ENCODE data around the gene AGXT.

AGXT gene

DNA sequence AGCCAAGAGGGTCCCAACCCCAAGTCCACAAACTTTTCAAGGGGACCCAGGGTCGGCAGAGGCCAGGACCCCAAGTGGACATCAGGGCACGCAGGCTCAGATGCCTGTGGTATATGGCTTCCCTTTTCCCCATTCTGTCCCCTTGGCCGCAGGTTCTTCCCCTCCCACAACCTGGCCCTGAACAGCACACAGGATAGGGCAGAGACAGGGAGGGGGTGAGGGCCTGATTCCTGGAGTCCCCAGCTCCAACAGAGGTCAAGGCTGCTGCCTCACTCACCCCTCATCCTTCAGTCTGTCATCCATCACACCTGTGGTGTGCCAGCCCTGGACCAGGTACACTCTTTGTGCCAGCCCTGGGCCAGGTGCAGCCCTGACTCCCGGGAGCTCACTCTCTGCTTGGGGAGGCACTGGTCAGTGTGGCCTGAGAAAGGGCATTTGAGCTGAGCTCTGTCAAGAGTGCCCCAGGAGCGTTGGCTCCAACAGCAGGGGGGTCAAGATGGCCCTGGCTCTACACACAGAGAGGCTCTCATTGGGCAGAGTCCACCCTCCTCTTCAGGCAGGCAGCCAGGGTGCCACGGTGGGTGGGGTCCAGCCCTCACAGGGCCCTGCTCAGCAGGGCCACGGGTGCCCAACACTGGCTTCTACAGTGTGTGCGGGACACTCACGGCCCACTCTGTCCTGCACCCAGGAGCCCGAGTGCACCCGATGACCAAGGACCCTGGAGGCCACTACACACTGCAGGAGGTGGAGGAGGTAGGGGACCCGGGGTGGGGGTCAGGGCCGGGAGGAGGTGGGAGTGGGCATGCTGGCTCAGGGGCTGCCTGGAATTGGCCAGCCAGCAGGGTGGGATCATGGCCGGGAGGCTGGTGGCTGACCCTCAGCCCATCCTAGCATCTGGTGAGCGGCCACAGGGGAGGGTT is 1.6 kb downstream of the AGXT start:
- no peak for DNase-seq

DNA sequence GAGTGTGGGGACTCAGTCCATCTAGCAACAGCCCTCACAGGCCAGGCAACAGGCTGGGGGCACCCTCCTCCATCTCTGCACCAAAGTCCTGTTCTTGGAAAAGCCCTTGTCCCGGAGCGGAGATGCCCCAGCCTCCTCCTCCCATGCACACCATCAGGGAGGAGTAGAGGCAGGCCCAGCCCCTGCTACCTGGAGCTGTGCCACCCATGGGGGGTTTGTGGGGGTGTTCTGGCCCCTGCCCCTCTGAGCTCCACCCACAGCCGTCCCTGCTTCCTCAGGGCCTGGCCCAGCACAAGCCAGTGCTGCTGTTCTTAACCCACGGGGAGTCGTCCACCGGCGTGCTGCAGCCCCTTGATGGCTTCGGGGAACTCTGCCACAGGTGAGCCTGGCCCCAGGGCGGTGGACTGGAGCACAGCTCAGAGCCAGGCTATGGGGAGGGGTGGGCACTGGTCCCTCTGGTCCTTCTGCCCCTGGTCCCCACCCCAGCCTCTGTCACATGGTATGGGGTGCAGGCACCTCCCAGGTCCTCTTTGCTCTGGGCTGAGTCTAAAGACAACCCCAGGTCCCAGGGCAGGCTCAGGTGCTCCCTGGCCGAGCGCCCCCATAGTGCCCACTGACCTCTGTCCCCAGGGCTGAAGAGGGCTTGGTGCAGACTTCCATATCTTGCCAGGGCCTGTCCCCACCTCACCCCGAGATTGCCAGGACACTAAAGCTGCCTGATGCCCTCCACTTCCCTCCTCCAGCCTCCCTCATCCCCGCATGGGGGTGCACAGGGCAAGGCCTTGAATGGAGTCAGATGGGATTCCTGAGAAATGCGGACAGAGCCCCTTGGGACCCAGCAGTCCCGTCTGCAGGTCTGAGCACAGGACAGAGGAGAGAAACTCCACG is 2.7 kb downstream of the AGXT start:
- DNase-seq = no peak

DNA sequence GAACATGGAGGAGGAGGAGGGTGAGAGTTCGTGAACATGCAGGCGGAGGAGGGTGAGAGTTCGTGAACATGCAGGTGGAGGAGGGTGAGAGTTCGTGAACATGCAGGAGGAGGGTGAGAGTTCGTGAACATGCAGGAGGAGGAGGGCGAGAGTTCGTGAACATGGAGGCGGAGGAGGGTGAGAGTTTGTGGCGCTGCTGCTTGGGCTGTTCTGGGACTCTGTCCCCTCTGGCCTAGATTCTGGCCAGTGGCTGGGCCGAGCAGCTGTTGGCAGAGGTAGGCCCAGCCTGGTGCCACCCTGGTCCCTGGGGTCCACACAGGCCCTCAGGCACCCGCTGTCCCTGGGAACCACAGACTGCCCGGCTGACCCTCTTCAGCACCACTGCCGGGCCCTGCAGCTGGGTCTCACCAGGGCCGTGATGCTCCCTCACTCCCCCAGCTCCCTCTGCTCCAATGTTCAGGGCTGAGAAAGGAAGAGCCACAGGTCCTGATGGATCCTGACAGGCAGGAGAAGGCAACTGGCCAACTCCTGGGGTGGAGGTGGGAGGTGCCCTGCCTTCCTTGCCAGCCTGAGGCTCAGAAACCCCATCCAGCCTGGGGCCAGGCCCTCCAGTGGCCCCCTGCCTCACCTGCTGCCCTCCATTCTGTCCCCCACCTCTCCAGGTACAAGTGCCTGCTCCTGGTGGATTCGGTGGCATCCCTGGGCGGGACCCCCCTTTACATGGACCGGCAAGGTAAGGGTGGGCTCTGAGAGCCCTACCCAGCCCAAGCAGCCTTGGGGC is 3.9 kb downstream of the AGXT start:
- DNase-seq = no peak

DNA sequence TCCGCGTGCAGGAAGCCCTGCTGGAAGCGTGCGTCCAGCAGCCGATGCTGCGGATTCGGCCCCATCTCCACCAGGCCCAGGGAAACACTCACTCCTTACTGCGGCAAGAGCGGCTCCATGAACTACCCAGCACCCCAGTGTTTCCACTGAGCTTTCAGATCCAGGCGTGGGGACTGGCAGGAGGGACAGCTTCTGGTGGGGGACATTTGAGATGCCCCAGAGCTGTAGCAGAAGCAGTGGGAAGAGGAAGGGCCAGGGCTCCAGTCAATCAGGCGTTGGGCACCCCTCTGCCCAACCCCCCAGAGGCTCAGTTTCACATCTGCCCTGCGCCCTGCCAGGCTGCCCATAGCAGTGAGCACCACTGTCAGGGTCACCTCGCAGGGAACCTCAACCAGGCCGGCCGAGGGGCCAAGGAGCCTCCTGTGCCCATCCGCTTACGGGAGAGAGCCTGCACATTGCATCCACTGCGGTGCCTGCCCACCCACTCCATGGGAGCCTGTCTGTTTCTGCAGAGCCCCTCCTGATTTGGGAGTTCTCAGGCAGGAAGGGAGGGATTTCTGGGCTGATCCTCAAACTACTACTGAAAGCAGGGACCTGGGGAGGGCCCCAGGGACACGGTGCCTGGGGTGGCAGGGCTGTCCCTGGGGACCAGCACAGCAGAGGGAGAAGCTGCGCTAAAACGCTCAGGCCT is 4.6 kb downstream of the AGXT start:
- no peak for DNase-seq

- no peak for DNase-seq
Observed at GRCh38 chr2:240873805-240874714, 5.4 kb downstream of the AGXT start.

- no peak for DNase-seq
Observed at GRCh38 chr2:240874715-240875227, 6.1 kb downstream of the AGXT start.

- DNase-seq = no peak
Observed at GRCh38 chr2:240875228-240876034, 6.8 kb downstream of the AGXT start.

- no peak for DNase-seq
Observed at GRCh38 chr2:240876035-240876474, 7.4 kb downstream of the AGXT start.

- DNase-seq = no peak
Observed at GRCh38 chr2:240876475-240877251, 8.0 kb downstream of the AGXT start.

- no peak for DNase-seq
Observed at GRCh38 chr2:240877460-240878340, 9.1 kb downstream of the AGXT start.

DNA sequence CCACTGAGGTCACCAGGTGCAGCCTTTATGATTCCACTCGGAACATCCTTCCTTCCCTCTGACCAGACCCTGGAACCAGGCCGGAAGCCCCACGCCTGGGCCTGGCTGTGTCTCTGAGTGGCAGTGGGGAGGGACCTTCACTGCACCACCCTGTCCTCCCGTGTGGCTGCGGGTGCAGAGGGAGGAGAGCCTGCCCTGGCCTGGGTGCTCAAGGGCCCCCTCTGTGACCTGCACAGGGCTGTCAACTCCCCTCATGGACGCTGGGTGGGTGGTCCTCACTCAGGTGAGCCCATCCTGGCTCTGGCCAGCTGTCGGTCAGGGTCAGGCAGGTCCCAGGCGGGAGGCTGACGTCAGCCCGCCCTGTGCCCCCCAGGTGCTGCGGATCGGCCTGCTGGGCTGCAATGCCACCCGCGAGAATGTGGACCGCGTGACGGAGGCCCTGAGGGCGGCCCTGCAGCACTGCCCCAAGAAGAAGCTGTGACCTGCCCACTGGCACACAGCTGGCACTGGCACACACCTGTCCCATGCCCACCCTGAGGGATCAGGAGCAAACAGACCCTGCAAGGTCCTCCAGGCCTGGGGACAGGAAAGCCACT is 9.8 kb downstream of the AGXT start:
- DNase-seq = no peak

DNA sequence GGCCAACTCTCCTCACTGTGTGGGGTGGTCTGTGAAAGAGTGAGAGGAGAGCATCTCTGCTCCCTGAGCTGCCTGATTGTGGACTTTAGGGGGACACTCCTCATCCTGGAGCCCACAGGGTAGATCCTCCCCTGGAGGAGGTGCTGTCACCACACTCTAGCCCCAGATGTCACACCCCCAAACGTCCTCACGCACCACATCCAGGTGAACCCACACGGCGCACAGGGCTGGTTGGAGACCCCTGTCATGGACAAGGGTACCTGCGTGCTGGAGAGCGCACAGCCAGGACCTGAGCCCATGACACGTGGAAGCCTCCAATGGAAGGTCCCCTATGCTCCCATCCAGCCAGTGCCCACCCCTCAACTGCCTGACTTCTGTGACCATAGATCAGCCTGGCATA is 10.5 kb downstream of the AGXT start:
- DNase-seq = no peak

GRCh38 chr2:240881913-240882312 is 13.3 kb downstream of the AGXT start:
- DNase-seq = no peak

DNA sequence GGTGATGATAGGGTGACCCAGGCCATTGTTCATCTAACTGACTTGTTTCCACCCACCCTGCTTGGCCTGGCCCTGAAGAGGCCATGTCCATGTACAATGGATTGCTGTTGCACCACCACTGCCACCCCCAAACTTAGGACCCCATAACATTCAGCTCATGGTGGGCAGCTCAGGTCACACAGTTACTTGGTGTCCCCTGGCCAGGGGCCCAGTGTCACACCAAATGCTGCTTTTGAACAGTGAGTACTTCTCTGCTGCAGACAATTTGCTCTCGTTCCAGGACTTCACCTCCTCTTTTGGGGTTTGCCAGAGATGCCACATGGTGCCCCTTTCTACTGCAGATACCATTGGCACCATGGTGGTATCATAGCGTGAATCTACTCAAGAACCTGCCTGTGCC is 15.6 kb downstream of the AGXT start:
- DNase-seq = no peak

DNA sequence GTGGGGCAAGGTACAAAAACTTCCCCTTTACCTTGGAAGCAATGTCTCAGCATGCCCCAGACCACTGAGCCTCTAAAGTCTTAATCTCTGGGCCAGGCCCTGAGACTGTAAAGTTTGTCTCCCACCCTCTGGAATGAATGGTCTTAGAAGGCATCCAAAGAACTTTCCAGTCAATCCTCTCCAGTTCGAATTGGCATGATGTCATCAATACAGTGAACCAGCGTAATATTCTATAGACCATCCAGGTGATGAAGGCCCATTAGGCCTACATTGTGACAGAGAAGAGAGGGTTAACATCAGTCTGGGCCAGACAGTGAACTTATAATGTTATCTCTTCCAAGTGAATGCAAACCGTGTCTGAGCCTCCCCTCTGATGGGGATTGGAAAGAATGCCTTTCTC is 16.1 kb downstream of the AGXT start:
- no peak for DNase-seq

- DNase-seq = no peak
Observed at GRCh38 chr2:240885566-240885965, 16.9 kb downstream of the AGXT start.

- no peak for DNase-seq
Observed at GRCh38 chr2:240886023-240886565, 17.5 kb downstream of the AGXT start.
